Activated CD8-positive, alpha-beta T cell treated with anti-CD3 and anti-CD28 coated beads, Interleukin-2, amount 10 ng/mL, durations not matched to agents 7 days and 5 days (primary cell): ENCODE results near the gene ZSCAN12. TPM values are rescaled to one million over a fixed set of nuclear protein-coding genes. Genes with fewer than 3 reads are reported as not detected.

Experiments
- ATAC-seq: fragments of 150-1000 bp; cut with Tn5 transposase; one replicate; pipeline ENCODE4 v1.10.0; 2021; ENCODE audit warnings: moderate library complexity
- CTCF ChIA-PET: fragments of 350-600 bp; sonication (Branson Sonifier 250); formaldehyde crosslinking; loops from one replicate; lab custom pipeline; 2021; ENCODE audit warnings: antibody characterized with exemption; lab: Charles Lee
- POLR2A ChIA-PET: fragments of 350-600 bp; sonication (Branson Sonifier 250); formaldehyde crosslinking; loops from one replicate; lab custom pipeline; 2021; ENCODE audit warnings: antibody characterized with exemption; lab: Charles Lee
- DNase-seq: peaks from one replicate; pipeline ENCODE4 v3.0.0-alpha.2; 2020
- H3K27ac Mint-ChIP-seq: one replicate; pipeline ENCODE4 v1.8.0; 2021; ENCODE audit warnings: mild to moderate bottlenecking, mixed read lengths
- H3K27me3 Mint-ChIP-seq: one replicate; pipeline ENCODE4 v1.8.0; 2021; ENCODE audit warnings: low read depth, mixed read lengths
- H3K36me3 Mint-ChIP-seq: one replicate; pipeline ENCODE4 v1.8.0; 2021; ENCODE audit warnings: low read depth, mixed read lengths
- H3K4me1 Mint-ChIP-seq: one replicate; pipeline ENCODE4 v1.8.0; 2021; ENCODE audit warnings: low read depth, mixed read lengths
- H3K4me3 Mint-ChIP-seq: one replicate; pipeline ENCODE4 v1.8.0; 2021; ENCODE audit warnings: mild to moderate bottlenecking, mixed read lengths
- H3K9me3 Mint-ChIP-seq: one replicate; pipeline ENCODE4 v1.8.0; 2022; ENCODE audit warnings: mixed read lengths; ENCODE audit not compliant: insufficient read depth
- total RNA-seq, 2 experiments: library from RNA; stranded (reverse); gene quantifications; one replicate each; pipeline ENCODE4 v1.2.3, GENCODE V29; 2021

ZSCAN12 gene
- total RNA-seq, 2 experiments from 2014 or later: 10.8 to 11.4 TPM

- POLR2A ChIA-PET: interaction anchor here (1.1 to 2.6 kb wide), 2 partner anchors 13 to 444 kb away, joined by 3 to 13 read pairs; partner anchors contain the start of gene ZKSCAN3
- peaks cover 4% of the 10 kb centered on the region for H3K4me1 Mint-ChIP-seq
- H3K36me3 Mint-ChIP-seq: peaks cover 12% of the 10 kb centered on the region
- DNase-seq: no peak
- CTCF ChIA-PET: interaction anchor here (2.2 kb wide), 1 partner anchor 19 kb away, joined by 9 read pairs; no protein-coding TSS in a partner anchor
- H3K9me3 Mint-ChIP-seq: peaks cover 16% of the 10 kb centered on the region
- H3K4me3 Mint-ChIP-seq: no peak overlapping the region
- H3K27me3 Mint-ChIP-seq: no peaks in the 10 kb centered on the region
- no peak overlapping the region for H3K27ac Mint-ChIP-seq
- no peak for ATAC-seq
Measured at GRCh38 chr6:28337121-28337520, 62.4 kb downstream of the ZSCAN12 start.

- Mint-ChIP-seq H3K36me3 (peaks cover 12% of the 10 kb centered on the region), H3K4me1 (peaks cover 4% of the 10 kb centered on the region), H3K4me3 (no peak overlapping the region), H3K9me3 (peaks cover 16% of the 10 kb centered on the region), H3K27me3 (no peaks in the 10 kb centered on the region), H3K27ac (no peak overlapping the region)
- ATAC-seq (peak; percentile 21), DNase-seq (peak; percentile 35)
- ChIA-PET CTCF (interaction anchor here (1.3 to 2.2 kb wide), 4 partner anchors 14 to 52 kb away, joined by 3 to 9 read pairs (median 4); no protein-coding TSS in a partner anchor), POLR2A (interaction anchor here (0.6 to 2.6 kb wide), 6 partner anchors 12 to 443 kb away, joined by 3 to 13 read pairs (median 3); partner anchors contain the start of genes ZKSCAN3 and ZSCAN26)
Measured at GRCh38 chr6:28336284-28337120, 63.0 kb downstream of the ZSCAN12 start.

GRCh38 chr6:28335564-28336283 lies 63.8 kb downstream of the ZSCAN12 start, which contains the start of gene ZSCAN31:
Gene ZSCAN31, minus strand, starts transcription at chr6:28336148. Its CDS starts 6,465 bp downstream, at chr6:28329683.
- CTCF ChIA-PET: interaction anchor here (0.7 to 1.6 kb wide), 7 partner anchors 15 to 231 kb away, joined by 3 to 5 read pairs (median 3); no protein-coding TSS in a partner anchor
- peaks cover 2% of the 10 kb centered on the region for H3K4me1 Mint-ChIP-seq
- peaks cover 9% of the 10 kb centered on the region for H3K36me3 Mint-ChIP-seq
- peaks cover 12% of the 10 kb centered on the region for H3K9me3 Mint-ChIP-seq
- H3K27me3 Mint-ChIP-seq: no peaks in the 10 kb centered on the region
- no peak within 1 kb of the TSS for H3K4me3 Mint-ChIP-seq
- DNase-seq: peak; percentile 79
- POLR2A ChIA-PET: interaction anchor here (0.6 to 2.6 kb wide), 14 partner anchors 8 to 517 kb away, joined by 3 to 13 read pairs (median 3); partner anchors contain the start of genes ZKSCAN3 and ZSCAN26
- no peak within 1 kb of the TSS for H3K27ac Mint-ChIP-seq
- peak; percentile 91 for ATAC-seq

GRCh38 chr6:28335040-28335563 lies 64.4 kb downstream of the ZSCAN12 start:
- no peak overlapping the region for H3K27ac Mint-ChIP-seq
- peaks cover 6% of the 10 kb centered on the region for H3K9me3 Mint-ChIP-seq
- ChIA-PET CTCF (interaction anchor here (0.7 to 1.6 kb wide), 7 partner anchors 16 to 231 kb away, joined by 3 to 5 read pairs (median 3); no protein-coding TSS in a partner anchor), POLR2A (interaction anchor here (0.7 to 2.6 kb wide), 12 partner anchors 8 to 516 kb away, joined by 3 to 13 read pairs (median 4); partner anchors contain the start of gene ZSCAN26)
- H3K36me3 Mint-ChIP-seq: peaks cover 6% of the 10 kb centered on the region
- no peak overlapping the region for H3K4me3 Mint-ChIP-seq
- DNase-seq (no peak), ATAC-seq (no peak)
- H3K4me1 Mint-ChIP-seq: no peaks in the 10 kb centered on the region
- no peaks in the 10 kb centered on the region for H3K27me3 Mint-ChIP-seq

GRCh38 chr6:28334286-28335039 lies 65.1 kb downstream of the ZSCAN12 start:
- H3K27ac Mint-ChIP-seq: no peak overlapping the region
- no peak overlapping the region for H3K4me3 Mint-ChIP-seq
- H3K9me3 Mint-ChIP-seq: no peaks in the 10 kb centered on the region
- ATAC-seq (no peak), DNase-seq (no peak)
- H3K27me3 Mint-ChIP-seq: no peaks in the 10 kb centered on the region
- ChIA-PET POLR2A (interaction anchor here (0.7 to 1.6 kb wide), 4 partner anchors 18 to 589 kb away, joined by 3 to 4 read pairs (median 3); no protein-coding TSS in a partner anchor), CTCF (interaction anchor here (0.7 to 1.2 kb wide), 3 partner anchors 22 to 50 kb away, joined by 3 to 6 read pairs (median 3); no protein-coding TSS in a partner anchor)
- no peaks in the 10 kb centered on the region for H3K36me3 Mint-ChIP-seq
- H3K4me1 Mint-ChIP-seq: no peaks in the 10 kb centered on the region

GRCh38 chr6:28333599-28334018 lies 65.9 kb downstream of the ZSCAN12 start:
- CTCF ChIA-PET: interaction anchor here (1.2 kb wide), 1 partner anchor 22 kb away, joined by 6 read pairs; no protein-coding TSS in a partner anchor
- POLR2A ChIA-PET: interaction anchor here (0.7 kb wide), 1 partner anchor 589 kb away, joined by 3 read pairs; no protein-coding TSS in a partner anchor
- Mint-ChIP-seq H3K27ac (no peak overlapping the region), H3K4me1 (no peaks in the 10 kb centered on the region), H3K27me3 (no peaks in the 10 kb centered on the region), H3K36me3 (peaks cover 3% of the 10 kb centered on the region), H3K4me3 (no peak overlapping the region), H3K9me3 (peaks cover 6% of the 10 kb centered on the region)
- ATAC-seq: no peak
- DNase-seq: no peak

GRCh38 chr6:28333047-28333446 lies 66.5 kb downstream of the ZSCAN12 start:
- no peak overlapping the region for H3K27ac Mint-ChIP-seq
- H3K36me3 Mint-ChIP-seq: peaks cover 3% of the 10 kb centered on the region
- H3K4me3 Mint-ChIP-seq: no peak overlapping the region
- CTCF ChIA-PET: interaction anchor here (1.2 kb wide), 1 partner anchor 23 kb away, joined by 6 read pairs; no protein-coding TSS in a partner anchor
- H3K9me3 Mint-ChIP-seq: peaks cover 6% of the 10 kb centered on the region
- H3K4me1 Mint-ChIP-seq: no peaks in the 10 kb centered on the region
- DNase-seq (no peak), ATAC-seq (no peak)
- POLR2A ChIA-PET: no interaction called here
- no peaks in the 10 kb centered on the region for H3K27me3 Mint-ChIP-seq

GRCh38 chr6:28330041-28330440 lies 69.5 kb downstream of the ZSCAN12 start:
- CTCF ChIA-PET: no interaction called here

More at GRCh38 chr6:28330041-28330440, 69.5 kb downstream of the ZSCAN12 start:
- no peak overlapping the region for H3K4me3 Mint-ChIP-seq
- no peak for ATAC-seq
- H3K9me3 Mint-ChIP-seq: peaks cover 28% of the 10 kb centered on the region
- POLR2A ChIA-PET: interaction anchor here (0.6 kb wide), 1 partner anchor 366 kb away, joined by 3 read pairs; no protein-coding TSS in a partner anchor
- H3K36me3 Mint-ChIP-seq: peaks cover 21% of the 10 kb centered on the region
- H3K4me1 Mint-ChIP-seq: no peaks in the 10 kb centered on the region
- no peaks in the 10 kb centered on the region for H3K27me3 Mint-ChIP-seq
- no peak overlapping the region for H3K27ac Mint-ChIP-seq
- no peak for DNase-seq
